Natural killer cell (primary cell): Measurements from ENCODE around the gene CLCN6. TPM values are rescaled to one million over a fixed set of nuclear protein-coding genes. Genes with fewer than 3 reads are reported as not detected.

Experiments
- ATAC-seq, 3 donors: fragments of 150-1000 bp in 2 of 3; fragments of 200-7000 bp in 1 of 3; cut with Tn5 transposase; 1 replicate in 1 of 3; 2 replicates in 2 of 3; pipeline ENCODE4 v1.10.0; 2021; ENCODE audit warnings: mild to moderate bottlenecking in 2 of 3, moderate library complexity in 2 of 3
- DNase-seq, 2 donors: peaks; one replicate each; pipeline versions ENCODE4 v3.0.0 to v3.0.0-alpha.2; 2013 to 2021; ENCODE audit warnings: mixed read lengths in 1 of 2
- H3K27ac ChIP-seq: one replicate; pipeline ENCODE4 v1.5.1; 2013; ENCODE audit warnings: mild to moderate bottlenecking, low read length
- H3K27me3 ChIP-seq: one replicate; pipeline ENCODE4 v1.6.1; 2013; ENCODE audit warnings: low read length; ENCODE audit not compliant: control insufficient read depth, insufficient read depth
- H3K36me3 ChIP-seq: one replicate; pipeline ENCODE4 v1.6.1; 2013; ENCODE audit warnings: low read length; ENCODE audit not compliant: control insufficient read depth, insufficient read depth
- H3K4me1 ChIP-seq: one replicate; pipeline ENCODE4 v1.6.1; 2013; ENCODE audit warnings: low read length; ENCODE audit not compliant: control insufficient read depth, insufficient read depth
- H3K4me3 ChIP-seq: one replicate; pipeline ENCODE4 v1.5.1; 2013; ENCODE audit warnings: low read length
- H3K9me3 ChIP-seq: one replicate; pipeline ENCODE4 v1.6.1; 2013; ENCODE audit warnings: low read length; ENCODE audit not compliant: control insufficient read depth, insufficient read depth
- H3K27ac Mint-ChIP-seq, 2 donors: one replicate each; pipeline ENCODE4 v1.8.0; 2022; ENCODE audit warnings: mild to moderate bottlenecking in 2 of 2, mixed read lengths in 2 of 2, moderate library complexity in 1 of 2
- H3K27me3 Mint-ChIP-seq, 2 donors: one replicate each; pipeline ENCODE4 v1.8.0; 2022; ENCODE audit warnings: low read depth in 2 of 2, mixed read lengths in 2 of 2
- H3K36me3 Mint-ChIP-seq: one replicate; pipeline ENCODE4 v1.8.0; 2022; ENCODE audit warnings: mixed read lengths
- H3K4me1 Mint-ChIP-seq, 2 donors: one replicate each; pipeline ENCODE4 v1.8.0; 2022; ENCODE audit warnings: mixed read lengths in 2 of 2
- H3K4me3 Mint-ChIP-seq: one replicate; pipeline ENCODE4 v1.8.0; 2022; ENCODE audit warnings: mild to moderate bottlenecking, moderate library complexity, mixed read lengths
- H3K9me3 Mint-ChIP-seq, 2 donors: one replicate each; pipeline ENCODE4 v1.8.0; 2022; ENCODE audit warnings: mixed read lengths in 2 of 2
- WGBS: methylation state at CpG from one replicate; pipeline ENCODE4 v1.1.7; 2013; ENCODE audit warnings: missing lambda C conversion rate; ENCODE audit not compliant: insufficient coverage; 5-methylcytosine and 5-hydroxymethylcytosine counted together
- intact Hi-C: fragments of 100-400 bp; cut with micrococcal nuclease; formaldehyde crosslinking; loops from one replicate; pipeline ENCODE4 v1.14.2; 2022
- total RNA-seq, 4 donors: library from RNA; stranded (reverse); fragments of 120-200 nt in 1 of 4; gene quantifications; one replicate each; pipeline versions ENCODE4 v1.2.3 to v1.2.4, GENCODE V29; 2013 to 2022
- TF ChIP-seq, protein P1 (sequence below): fragments of 200-600 bp; IDR thresholded peaks from one replicate; pipeline ENCODE4 v1.8.0; 2022; ENCODE audit warnings: antibody characterized with exemption

CLCN6 gene
- total RNA-seq, 3 donors from 2014 or later (not counting 1 experiment from before 2014, with no cell fraction given) = 21.4 to 28.6 (median 25.6) TPM

DNA sequence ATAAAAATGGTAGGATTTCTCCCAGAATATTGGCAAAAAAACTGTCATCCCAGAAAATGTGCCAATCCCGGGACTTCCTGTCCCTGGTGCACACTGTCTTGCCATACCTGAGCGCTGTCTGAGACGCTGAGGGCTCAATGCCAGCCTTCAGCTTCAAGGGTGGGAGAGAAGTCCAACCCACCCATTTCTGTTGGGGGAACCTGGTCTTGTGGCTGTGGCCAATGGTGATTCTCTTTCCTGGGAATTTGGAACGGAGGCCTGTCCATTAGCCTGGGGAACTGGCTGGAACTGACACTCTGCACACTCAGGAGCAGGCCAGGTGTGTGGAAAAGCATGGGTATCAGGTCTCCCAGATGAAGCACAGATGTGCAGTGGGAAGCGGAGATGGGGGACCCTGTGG is 6.9 kb upstream of the CLCN6 start:
- TF ChIP-seq, protein P1, sequence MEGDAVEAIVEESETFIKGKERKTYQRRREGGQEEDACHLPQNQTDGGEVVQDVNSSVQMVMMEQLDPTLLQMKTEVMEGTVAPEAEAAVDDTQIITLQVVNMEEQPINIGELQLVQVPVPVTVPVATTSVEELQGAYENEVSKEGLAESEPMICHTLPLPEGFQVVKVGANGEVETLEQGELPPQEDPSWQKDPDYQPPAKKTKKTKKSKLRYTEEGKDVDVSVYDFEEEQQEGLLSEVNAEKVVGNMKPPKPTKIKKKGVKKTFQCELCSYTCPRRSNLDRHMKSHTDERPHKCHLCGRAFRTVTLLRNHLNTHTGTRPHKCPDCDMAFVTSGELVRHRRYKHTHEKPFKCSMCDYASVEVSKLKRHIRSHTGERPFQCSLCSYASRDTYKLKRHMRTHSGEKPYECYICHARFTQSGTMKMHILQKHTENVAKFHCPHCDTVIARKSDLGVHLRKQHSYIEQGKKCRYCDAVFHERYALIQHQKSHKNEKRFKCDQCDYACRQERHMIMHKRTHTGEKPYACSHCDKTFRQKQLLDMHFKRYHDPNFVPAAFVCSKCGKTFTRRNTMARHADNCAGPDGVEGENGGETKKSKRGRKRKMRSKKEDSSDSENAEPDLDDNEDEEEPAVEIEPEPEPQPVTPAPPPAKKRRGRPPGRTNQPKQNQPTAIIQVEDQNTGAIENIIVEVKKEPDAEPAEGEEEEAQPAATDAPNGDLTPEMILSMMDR = no peak
- peaks cover 51% of the 10 kb centered on the region for H3K36me3 ChIP-seq
- no peak overlapping the region for H3K27ac Mint-ChIP-seq
- H3K27ac ChIP-seq = no peak overlapping the region
- no peak overlapping the region for H3K4me3 Mint-ChIP-seq
- H3K4me3 ChIP-seq = no peak overlapping the region
- DNase-seq (no peak), ATAC-seq (no peak)
- H3K4me1 ChIP-seq = peaks cover 24% of the 10 kb centered on the region
- H3K27me3 Mint-ChIP-seq = no peaks in the 10 kb centered on the region
- no peaks in the 10 kb centered on the region for H3K9me3 ChIP-seq
- peaks cover 6% of the 10 kb centered on the region for H3K36me3 Mint-ChIP-seq
- intact Hi-C loops = no loop called here
- H3K27me3 ChIP-seq = no peaks in the 10 kb centered on the region
- WGBS = over 99% methylated on average over 5 of the region's 5 CpGs
- H3K4me1 Mint-ChIP-seq = peaks cover 29 to 31% of the 10 kb centered on the region in 2 donors
- no peaks in the 10 kb centered on the region for H3K9me3 Mint-ChIP-seq

DNA sequence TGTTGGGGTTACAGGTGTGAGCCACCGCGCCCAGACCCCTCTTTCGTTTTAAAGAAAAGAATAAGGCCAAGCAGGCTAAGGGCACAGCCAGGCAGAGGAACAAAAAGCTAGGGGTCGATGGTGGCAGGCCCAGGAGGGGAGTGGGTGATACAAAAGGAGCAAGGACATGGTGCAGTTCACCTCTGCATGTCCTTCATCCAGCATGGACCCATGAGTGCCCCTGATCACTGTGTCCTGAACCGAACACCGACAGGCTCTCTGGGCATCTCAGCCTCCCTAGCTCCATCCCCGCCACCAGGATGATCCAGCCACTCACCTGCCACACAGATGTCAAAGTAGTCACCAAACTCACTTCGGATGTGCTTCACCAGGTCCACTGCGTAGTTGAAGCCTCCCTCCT is 6.1 kb upstream of the CLCN6 start:
- H3K36me3 ChIP-seq = peaks cover 43% of the 10 kb centered on the region
- no peak overlapping the region for H3K4me3 ChIP-seq
- no peaks in the 10 kb centered on the region for H3K27me3 ChIP-seq
- 98% methylated on average over 9 of the region's 9 CpGs for WGBS
- ATAC-seq = no peak
- no peak for DNase-seq
- Mint-ChIP-seq H3K36me3 (peaks cover 6% of the 10 kb centered on the region), H3K4me3 (no peak overlapping the region), H3K9me3 (no peaks in the 10 kb centered on the region), H3K4me1 (peaks cover 36 to 39% of the 10 kb centered on the region in 2 donors), H3K27ac (no peak overlapping the region), H3K27me3 (no peaks in the 10 kb centered on the region)
- no peak overlapping the region for H3K27ac ChIP-seq
- intact Hi-C loops = loop anchor here (10.0 kb wide), 1 partner anchor 145 kb away; the partner anchor contains the start of genes FBXO2 and FBXO44
- peaks cover 32% of the 10 kb centered on the region for H3K4me1 ChIP-seq
- TF ChIP-seq, protein P1 = no peak
- no peaks in the 10 kb centered on the region for H3K9me3 ChIP-seq

DNA sequence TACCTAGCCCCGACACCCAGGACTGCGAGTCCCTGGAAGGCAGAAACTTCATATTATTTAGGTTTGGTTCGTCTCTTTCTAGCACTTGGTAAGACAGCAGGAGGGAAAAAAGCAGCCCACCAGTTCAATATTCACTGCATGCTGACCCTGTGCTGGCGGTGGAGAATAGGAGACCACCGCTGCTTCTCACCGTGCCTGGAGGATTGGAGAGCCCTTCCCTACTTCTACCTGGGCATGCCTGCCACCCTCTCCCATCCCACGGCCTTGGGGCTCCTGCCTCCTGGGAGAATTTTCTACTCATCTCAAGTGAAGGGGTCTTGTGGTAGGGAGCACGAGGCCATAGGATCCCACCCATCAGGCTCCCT is 5.6 kb upstream of the CLCN6 start:
- Mint-ChIP-seq H3K27ac (no peak overlapping the region), H3K4me3 (no peak overlapping the region), H3K36me3 (peaks cover 5% of the 10 kb centered on the region), H3K4me1 (peaks cover 41 to 44% of the 10 kb centered on the region in 2 donors), H3K9me3 (no peaks in the 10 kb centered on the region), H3K27me3 (no peaks in the 10 kb centered on the region)
- TF ChIP-seq, protein P1 = no peak
- peaks cover 38% of the 10 kb centered on the region for H3K36me3 ChIP-seq
- 97% methylated on average over 6 of the region's 8 CpGs for WGBS
- no peak for ATAC-seq
- H3K27me3 ChIP-seq = no peaks in the 10 kb centered on the region
- H3K27ac ChIP-seq = no peak overlapping the region
- peaks cover 37% of the 10 kb centered on the region for H3K4me1 ChIP-seq
- intact Hi-C loops = loop anchor here (10.0 kb wide), 1 partner anchor 146 kb away; the partner anchor contains the start of genes FBXO2 and FBXO44
- H3K4me3 ChIP-seq = no peak overlapping the region
- H3K9me3 ChIP-seq = no peaks in the 10 kb centered on the region
- no peak for DNase-seq
